ENCODE measurements around the gene PCARE.

DNA sequence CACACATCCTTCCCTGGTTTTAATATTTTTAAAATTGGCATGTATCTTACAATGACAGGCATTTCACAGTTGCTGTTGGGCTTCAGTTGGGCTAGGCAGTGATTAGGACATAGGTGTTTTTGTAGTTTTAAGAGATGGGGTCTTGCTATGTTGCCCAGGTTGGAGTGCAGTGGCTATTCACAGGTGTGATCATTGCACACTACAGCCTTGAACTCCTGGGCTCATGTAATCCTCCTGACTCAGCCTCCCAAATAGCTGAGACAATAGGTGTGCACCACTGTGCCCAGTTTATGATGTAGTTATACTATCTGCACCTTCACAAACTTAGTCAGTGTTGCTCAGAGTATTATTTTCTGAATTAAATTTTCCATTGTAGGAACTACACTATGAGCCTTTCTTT, 43.3 kb downstream of the PCARE start:
- TF ChIP-seq, protein P1, sequence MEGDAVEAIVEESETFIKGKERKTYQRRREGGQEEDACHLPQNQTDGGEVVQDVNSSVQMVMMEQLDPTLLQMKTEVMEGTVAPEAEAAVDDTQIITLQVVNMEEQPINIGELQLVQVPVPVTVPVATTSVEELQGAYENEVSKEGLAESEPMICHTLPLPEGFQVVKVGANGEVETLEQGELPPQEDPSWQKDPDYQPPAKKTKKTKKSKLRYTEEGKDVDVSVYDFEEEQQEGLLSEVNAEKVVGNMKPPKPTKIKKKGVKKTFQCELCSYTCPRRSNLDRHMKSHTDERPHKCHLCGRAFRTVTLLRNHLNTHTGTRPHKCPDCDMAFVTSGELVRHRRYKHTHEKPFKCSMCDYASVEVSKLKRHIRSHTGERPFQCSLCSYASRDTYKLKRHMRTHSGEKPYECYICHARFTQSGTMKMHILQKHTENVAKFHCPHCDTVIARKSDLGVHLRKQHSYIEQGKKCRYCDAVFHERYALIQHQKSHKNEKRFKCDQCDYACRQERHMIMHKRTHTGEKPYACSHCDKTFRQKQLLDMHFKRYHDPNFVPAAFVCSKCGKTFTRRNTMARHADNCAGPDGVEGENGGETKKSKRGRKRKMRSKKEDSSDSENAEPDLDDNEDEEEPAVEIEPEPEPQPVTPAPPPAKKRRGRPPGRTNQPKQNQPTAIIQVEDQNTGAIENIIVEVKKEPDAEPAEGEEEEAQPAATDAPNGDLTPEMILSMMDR (IDR thresholded peaks at IDR 0.05): no peak
- TF ChIP-seq POLR2A (IDR thresholded peaks at IDR 0.05): no peak

Data from sigmoid colon (tissue), 3 donors.